8988T (cell line): Measurements from ENCODE around the gene SLC25A12.
"Not testable (repeated sequence)": the region's sequence is repeated elsewhere in the genome, so short reads cannot be mapped to it uniquely, and the experiment has no call there.

ENCODE experiments used
- DNase-seq: peaks from one replicate; pipeline ENCODE4 v3.0.0; 2011

The SLC25A12 gene

GRCh38 chr2:171788316-171788993 lies 105.6 kb downstream of the SLC25A12 start:
- DNase-seq = no peak

DNA sequence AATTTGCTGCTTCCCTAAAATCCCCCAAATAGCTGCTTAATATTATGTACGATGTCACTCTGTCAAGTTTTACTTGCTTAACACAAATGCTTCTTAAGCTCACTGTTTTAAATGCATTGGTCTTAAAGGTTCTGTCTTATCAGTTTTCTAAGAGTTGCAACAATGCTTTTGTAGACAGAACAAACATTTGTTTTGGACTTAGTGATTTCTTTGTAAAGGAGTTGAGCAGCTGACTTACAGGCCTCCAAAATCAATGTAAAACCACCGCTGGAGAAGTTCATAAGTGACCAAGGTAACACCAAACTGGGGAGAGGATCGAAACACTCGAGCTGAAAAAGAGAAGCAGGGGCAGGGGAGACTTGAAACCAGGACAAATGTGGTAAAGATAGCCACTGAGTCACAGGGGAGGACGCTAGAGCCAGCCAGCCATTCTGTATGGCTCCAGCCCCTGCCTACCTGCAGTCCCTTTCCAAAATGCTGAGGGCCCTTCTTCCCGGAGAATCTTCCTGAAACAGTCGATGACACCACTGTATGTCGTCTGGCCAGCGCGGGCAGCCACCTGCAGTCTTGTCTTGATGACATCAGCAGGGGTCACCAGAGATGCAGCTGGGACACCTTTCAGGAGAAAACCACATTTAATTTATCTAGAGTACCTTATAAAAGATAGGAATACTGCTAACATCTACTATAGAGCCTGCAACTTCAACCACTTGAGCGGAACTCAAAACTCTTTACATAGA lies 106.5 kb downstream of the SLC25A12 start:
- DNase-seq = no peak

- no peak for DNase-seq
Observed at GRCh38 chr2:171785450-171785849, 108.6 kb downstream of the SLC25A12 start.

GRCh38 chr2:171778515-171778914 lies 115.5 kb downstream of the SLC25A12 start:
- no peak for DNase-seq

GRCh38 chr2:171774581-171774980 lies 119.5 kb downstream of the SLC25A12 start:
- not testable (repeated sequence) for DNase-seq

DNA sequence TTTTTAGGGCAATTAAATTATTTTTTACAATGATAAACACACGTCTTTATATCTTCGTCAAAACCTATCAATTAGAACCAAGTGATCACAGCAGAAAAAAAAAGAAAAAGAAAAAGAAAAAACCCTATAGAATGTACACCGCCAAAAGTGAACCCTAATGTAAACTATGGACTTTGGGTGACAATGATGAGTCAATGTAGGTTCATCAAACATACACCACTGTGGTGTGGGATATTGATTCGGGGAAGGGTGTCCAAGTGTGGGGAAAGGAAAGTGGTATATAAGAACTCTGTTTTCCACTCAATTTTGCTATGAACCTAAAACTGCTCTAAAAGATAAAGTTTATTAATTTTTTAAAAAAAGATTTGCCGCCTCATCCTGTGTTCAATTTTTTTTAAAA lies 121.7 kb downstream of the SLC25A12 start:
- no peak for DNase-seq

GRCh38 chr2:171771463-171771862 lies 122.6 kb downstream of the SLC25A12 start:
- no peak for DNase-seq

DNA sequence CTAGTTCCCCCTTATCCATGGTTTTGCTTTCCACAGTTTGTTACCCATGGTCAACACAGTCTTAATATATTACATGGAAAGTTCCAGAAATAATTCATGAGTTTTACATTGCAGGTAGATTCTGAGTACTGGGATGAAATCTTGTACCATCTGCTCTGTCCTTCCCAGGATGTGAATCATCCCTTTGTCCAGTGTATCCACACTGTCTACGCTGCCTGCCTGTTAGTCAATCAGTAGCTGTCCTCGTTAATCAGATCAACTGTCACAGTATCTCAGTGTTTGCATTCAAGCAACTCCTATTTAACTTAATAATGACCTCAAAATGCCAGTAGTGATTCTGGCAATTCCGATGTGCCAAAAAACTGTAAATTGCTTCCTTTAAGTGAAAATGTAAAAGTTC lies 130.4 kb downstream of the SLC25A12 start:
- DNase-seq = no peak

GRCh38 chr2:171762879-171763573 lies 131.0 kb downstream of the SLC25A12 start:
- no peak for DNase-seq

GRCh38 chr2:171761176-171761575 lies 132.9 kb downstream of the SLC25A12 start:
- not testable (repeated sequence) for DNase-seq

DNA sequence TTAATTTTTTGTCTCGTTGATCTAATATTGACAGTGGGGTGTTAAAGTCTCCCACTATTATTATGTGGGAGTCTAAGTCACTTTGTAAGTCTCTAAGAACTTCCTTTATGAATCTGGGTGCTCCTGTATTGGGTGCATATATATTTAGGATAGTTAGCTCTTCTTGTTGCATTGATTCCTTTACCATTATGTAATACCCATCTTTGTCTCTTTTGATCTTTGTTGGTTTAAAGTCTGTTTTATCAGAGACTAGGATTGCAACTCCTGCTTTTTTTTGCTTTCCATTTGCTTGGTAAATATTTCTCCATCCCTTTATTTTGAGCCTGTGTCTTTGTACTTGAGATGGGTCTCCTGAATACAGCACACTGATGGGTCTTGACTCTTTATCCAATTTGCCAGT lies 135.3 kb downstream of the SLC25A12 start:
- not testable (repeated sequence) for DNase-seq

- no peak for DNase-seq
Observed at GRCh38 chr2:171754254-171754939, 139.6 kb downstream of the SLC25A12 start.

DNA sequence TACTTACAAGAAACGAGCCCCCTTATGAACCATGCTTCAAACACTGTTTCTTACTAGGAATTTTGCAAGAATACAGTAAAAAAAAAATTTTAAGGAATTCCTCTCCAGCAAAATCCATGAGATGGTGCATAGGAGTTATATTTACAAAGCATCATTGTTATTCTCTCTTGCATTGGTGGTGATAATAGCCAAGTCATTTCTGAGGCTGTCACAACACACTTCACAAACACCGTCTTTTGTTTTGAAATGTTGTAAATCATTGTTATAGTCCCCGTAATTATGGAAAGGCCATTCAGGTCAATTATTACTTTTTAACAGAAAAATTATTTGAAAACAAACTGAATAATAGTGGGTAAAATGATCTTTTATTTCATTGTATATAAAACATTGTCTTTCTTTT lies 146.7 kb downstream of the SLC25A12 start:
- DNase-seq = no peak

- no peak for DNase-seq
Observed at GRCh38 chr2:171745806-171746205, 148.2 kb downstream of the SLC25A12 start.

DNA sequence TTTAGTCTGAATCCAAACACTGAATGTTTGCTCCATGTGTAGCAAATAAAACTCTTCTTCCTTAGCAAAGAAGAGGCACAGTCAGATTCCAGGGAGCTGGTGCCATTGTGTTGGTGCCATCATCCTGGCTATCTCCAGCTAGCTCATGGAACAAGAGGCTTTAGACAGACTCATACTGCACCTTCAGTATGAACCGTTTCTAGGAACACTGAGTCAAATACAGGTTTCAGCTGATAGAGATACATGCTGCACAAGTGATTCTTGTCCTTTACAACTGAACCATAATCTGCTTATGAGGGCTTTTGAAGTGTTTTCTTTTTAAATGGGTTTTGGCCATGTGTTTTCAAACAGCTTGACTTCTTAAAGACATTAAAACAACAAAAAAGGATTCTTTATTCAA lies 148.9 kb downstream of the SLC25A12 start:
- DNase-seq = no peak

DNA sequence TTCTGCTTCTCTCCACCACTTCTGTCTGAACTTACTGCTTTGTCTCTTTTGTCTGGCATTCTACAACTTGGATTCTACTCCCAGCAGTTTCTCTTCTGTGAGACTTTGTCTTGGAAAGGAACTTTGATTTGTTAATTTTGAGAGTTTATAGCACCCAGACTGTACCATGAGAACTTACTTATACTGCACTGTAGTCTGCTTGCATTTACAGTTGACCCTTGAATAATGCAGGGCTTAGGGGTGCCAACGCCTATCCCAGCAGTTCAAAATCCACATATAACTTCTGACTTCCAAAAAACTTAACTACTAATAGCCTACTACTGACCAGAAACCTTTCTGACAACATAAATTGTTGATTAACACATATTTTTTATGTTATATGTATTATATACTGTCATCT lies 151.3 kb downstream of the SLC25A12 start:
- DNase-seq = no peak

- DNase-seq = no peak
Observed at GRCh38 chr2:171741189-171741588, 152.9 kb downstream of the SLC25A12 start.

DNA sequence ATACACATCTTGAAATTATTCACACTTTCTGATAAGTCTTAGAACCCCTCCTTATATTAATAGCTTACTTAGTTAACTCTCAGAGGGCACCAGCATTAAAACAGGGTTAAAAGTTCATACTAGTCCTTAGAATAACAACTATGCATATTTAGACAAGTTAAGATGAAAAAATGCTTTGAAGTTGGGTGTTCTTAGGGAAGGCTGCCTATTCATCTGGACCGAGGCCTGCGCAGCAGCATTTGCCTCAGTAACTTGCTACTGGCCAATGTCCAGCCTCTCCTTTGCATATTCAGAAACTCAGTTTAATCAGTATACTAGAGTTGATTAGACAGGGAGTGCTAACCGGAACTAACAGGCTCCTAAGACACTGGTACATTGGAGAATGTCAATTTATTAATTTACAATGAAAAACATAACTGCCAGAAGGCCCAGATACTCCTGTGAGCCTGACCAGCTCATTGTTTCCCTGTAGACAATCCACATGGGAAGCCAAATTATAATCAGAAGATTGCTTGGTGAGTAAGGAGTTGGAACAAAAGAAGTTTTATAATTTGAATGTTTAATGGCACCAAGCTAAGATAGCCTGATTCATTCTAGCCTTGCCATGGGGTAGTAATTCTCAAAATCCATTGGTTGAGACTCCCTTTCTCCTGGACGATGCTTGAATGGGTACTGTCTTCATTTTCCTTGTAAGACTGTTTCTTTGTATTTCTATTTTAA lies 157.9 kb downstream of the SLC25A12 start:
- no peak for DNase-seq
